Measurements from ENCODE around the gene ATXN7L3B.

DNA sequence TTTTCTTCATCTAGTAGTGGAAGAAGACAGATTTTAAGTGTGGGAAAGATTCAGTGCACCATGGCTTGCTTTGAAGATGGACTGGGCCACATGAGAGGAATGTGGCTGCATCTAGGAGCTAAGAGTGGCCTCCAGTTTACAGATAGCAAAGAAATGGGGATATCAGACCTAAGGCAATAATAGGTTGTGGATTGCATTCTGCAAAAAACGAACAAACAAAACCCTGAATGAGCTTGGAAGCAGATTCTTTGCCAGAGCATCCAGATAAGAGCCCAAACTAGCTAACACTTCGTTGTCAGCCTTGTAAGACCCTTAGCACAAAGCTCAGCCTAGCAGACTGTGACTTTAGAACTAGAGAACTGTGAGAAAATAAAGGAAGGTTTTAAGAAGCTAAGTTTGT lies 9.6 kb downstream of the ATXN7L3B start:
- TF ChIP-seq CTCF (IDR thresholded peaks at IDR 0.05): no peak
- no peak for TF ChIP-seq POLR2AphosphoS5 (IDR thresholded peaks at IDR 0.05)
- TF ChIP-seq POLR2A (IDR thresholded peaks at IDR 0.05): no peak
- TF ChIP-seq EP300 (IDR thresholded peaks at IDR 0.05): no peak

Measured in upper lobe of left lung (tissue), 4 donors.